ENCODE measurements around the gene TMEM26.
"Not testable (repeated sequence)": the region's sequence is repeated elsewhere in the genome, so short reads cannot be mapped to it uniquely, and the experiment has no call there.

Gene TMEM26

DNA sequence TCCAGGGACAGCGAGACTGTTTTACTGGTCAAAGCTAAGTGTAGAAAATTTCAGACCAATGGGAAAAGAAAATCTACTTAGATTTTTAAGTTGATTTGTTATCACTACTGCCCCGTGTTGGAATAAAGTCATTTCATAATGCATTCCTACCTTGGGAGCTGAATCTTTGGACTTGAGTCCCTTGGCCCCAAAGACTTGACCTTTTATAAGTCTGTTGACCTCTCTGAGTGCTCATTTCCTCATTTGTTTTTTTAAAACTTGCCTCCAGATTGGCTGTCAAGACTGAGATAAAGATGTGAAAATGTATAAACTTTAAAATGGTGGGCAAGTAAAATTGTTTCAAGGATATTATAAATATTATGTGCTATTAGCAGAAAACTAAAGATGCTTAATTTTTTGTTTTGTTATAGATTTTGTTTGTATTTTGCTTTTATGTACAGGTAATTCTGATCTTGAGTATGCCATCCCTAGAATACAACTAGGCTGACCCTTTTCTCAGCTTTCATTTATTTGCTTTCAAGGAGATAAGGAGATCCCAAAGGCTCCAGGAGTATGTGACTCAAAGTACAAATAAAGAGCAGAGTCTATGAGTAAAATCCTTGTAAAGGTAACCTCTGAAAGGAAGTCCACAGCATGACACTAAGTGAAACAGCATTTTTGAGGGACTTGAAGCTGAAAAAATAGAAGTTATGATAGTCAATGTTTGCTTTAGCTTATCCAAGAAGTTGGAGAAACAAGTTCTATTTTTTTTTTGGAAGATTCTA is 54.6 kb downstream of the TMEM26 start:
- no peak for DNase-seq

DNA sequence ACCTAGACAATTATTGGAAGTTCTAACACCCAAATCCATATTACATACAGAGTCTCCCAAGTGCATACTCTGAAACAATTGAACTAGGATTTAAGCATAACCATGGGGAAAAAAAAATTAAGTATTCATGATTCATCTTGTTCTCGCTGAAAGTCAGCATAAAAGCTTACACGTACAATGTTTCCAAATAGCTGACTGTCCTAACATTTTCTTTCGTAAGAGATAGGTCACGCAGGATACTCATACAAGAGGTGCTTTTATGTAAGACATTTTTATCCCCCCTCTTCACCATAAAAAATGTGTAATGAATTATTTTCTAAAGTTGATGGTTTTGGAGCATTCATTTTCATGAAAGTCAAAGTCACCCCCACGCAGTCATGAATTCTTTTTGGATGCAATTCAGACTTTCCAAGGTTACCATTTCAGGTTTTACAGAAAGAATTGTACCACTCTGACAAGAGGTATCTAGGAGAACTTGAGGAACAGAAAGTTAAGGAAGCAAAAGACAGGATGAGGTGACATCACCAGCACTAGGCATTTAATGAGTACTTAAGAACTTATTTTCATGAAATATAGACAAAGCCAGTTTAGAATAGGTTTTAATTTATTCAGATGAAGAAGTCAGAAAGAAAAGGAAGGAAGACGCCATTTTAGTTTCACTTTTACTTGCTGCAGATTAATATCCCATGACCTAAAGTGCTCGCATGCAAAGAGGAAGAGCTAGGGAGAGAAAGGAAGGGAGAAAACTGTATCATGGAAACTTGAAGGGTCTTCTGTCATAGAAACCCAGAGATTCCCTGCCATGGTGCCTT is 55.8 kb downstream of the TMEM26 start:
- DNase-seq: no peak

DNA sequence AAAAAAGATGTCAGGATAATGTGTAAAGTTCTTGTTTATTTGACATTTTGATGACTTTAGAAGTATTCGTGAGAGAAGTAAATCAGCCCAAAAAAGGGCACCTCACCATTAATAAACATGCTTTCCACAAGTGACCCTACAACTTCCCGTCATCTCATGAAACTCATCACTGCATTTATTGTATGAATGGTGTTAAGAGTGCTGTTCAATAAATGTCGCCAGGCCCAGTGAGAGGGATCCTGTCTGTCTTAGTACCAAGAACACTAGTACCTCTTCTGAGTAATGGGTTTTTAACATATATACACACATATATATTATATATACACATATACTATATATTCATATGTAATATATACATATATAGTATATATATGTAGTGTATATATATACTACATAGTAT is 61.9 kb downstream of the TMEM26 start:
- DNase-seq: no peak

DNA sequence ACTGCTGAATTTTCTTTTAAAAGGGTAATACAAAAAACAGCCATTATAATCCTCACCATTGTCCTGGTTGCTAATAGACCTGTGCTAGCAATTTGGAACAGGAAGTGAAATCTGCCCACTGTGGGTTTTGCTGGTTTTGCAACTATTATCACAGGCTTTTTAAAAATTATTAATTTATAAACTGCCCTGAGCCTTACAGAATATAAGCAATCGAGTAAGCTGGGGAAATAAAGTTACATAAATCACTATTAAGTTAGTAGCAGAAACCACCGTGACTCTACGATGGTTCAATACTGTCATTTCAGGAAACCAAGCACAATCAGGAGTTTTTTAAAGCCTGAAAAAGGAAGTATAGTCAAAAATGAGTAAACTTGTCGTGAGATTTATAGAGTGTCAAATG is 62.3 kb downstream of the TMEM26 start:
- no peak for DNase-seq

DNA sequence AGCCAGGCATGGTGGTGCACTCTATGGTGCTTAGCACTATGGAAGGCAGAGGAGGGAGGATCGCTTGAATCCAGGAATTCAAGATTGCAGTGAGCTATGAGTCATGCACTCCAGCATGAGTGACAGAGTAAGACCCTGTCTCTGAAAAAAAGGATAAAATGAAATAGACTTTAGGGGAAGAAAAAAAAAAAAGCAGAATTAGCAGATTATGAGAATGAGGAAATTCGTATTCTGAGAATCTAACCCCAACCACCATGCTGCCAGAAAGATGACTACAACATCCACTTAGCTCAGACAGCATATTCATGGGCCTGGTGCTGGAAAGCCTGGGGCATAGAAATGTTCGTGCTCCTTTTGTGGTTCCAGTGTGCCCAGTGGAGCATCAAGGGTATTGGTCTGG is 63.3 kb downstream of the TMEM26 start:
- DNase-seq: no peak

DNA sequence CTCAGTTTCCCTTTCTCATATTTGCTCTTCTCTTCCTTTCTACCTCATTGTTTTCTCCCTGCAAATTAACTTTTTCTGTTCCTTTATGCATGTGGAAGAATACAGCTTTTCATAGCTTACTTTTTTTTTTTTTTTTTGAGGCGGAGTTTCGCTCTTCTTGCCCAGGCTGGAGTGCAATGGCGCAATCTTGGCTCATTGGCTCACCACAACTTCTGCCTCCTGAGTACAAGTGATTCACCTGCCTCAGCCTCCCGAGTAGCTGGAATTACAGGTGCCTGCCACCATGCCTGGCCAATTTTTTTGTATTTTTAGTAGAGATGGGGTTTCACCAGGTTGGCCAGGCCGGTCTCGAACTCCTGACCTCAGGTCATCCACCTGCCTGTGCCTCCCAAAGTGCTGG is 64.2 kb downstream of the TMEM26 start:
- not testable (repeated sequence) for DNase-seq

DNA sequence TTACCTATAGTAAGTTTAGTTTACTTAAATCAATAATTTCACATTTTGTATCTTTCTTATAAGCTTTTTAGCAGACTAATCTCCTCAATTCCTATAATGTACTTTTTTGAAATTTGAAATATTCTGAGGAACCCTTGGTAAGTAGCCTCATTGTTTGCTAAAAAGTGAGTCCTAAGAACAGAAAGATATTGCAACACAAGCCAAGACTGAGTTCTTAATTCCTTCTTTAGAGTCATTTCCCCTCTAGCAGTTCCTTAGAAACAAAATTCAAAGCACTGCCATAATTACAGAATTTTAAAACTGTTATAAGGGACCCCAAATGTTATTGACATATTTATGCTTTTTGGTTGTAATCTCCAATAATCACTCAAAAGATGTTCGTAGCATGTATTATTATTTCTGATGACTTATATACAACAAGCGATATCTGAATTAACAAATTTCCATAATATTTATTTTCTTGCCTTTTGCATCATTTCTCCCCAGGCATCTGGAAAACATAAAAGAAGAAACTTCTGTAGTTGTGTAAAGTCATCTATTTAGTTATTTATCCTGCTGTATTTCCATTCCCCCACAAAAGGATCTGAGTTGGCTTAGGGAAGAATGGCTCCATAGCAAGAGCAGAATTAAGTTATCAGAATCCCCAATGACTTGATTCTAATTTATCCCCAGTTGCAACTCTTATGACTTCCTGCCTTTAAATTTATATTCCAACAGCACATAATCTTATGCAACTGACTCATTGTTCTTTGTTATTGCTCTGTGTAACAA is 67.8 kb downstream of the TMEM26 start:
- DNase-seq: no peak

DNA sequence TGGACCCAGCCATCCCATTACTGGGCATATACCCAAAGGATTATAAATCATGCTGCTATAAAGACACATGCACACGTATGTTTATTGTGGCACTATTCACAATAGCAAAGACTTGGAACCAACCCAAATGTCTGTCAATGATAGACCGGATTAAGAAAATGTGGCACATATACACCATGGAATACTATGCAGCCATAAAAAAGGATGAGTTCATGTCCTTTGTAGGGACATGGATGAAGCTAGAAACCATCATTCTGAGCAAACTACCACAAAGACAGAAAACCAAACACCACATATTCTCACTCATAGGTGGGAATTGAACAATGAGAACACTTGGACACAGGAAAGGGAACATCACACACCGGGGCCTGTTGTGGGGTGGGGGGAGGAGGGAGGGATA is 72.0 kb downstream of the TMEM26 start:
- not testable (repeated sequence) for DNase-seq

DNA sequence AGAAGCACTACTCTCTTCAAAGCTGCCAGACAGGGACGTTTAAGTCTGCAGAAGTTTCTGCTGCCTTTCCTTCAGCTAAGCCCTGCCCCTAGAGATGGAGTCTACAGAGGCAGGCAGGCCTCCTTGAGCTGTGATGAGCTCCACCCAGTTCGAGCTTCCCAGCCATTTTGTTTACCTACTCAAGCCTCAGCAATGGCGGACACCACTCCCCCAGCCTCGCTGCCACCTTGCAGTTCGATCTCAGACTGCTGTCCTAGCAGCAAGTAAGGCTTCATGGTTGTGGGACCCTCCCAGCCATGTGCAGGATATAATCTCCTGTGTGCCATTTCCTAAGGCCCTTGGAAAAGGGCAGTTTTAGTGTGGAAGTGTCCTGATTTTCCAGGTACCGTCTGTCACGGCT is 74.3 kb downstream of the TMEM26 start:
- no peak for DNase-seq

DNA sequence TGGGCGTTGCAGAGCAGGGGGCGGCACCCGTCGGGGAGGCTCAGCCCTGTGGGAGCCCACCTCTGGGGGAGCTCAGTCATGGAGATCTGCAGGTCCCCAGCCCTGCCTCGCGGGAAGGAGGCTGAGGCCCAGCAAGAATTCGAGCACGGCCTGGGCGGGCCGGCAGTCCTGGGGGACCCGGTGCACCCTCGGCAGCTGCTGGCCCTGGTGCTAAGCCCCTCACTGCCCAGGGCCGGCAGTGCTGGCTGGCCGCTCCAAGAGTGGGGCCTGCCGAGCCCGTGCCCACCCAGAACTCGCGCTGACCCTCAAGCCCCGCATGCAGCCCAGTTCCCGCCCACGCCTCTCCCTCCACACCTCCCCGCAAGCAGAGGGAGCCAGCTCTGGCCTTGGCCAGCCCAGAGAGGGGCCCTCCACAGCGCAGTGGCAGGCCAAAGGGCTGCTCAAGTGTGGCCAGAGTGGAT is 76.2 kb downstream of the TMEM26 start:
- no peak for DNase-seq

DNA sequence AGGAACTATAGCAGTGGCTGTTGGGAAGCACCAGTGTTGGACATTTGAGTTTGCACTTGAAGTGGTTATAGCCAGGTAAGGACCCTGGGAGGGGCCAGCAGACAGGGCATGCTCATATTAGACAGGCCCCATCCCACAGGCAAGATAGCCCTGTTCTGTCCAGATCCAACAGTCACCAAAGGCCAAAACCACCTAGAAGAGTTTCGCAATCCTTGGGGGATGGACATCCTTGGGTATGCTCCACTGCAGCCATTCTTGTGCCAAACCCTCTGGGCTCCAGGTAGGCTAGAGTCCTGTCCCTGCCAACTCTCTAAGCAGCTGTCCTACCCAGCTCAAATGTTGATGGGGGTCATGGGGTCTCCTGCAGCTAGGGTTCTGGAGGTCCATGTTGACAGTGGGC is 76.8 kb downstream of the TMEM26 start:
- DNase-seq: no peak

DNA sequence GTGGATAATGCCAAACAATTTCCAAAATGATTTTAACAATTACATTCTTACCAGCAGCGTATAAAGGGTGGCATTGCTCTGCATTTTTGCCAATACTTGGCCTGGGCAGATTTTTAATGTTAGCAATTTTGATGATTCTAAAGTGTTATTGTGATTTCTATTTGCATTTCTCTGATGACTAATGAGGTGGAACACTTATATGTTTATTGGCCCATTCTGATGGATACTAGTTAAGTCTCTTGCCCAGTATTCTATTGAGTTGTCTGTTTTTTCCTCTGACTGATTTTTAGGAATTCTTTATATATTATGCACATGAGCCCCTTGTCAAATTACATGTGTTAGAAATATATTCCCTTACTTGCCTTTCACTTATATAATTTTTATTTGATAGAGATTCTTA is 86.8 kb downstream of the TMEM26 start:
- no peak for DNase-seq

DNA sequence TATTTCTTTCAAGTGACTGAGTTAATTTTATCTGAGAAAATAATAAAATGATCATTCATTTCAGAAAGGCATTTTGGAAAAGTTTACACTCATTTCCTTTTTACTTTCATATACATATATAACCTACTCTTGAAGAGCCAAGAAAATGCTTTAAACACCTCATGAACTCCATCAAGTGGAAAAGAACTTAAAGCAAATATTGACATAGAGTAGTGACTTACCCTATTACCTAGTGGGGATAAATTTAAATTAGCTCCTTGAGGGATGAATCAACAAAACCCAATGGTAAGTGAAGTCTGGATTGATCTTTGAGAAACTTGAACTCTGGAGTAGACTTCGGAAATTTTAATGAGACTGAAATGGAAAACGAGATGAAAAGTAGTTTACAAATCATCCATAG is 88.6 kb downstream of the TMEM26 start:
- DNase-seq: no peak

DNA sequence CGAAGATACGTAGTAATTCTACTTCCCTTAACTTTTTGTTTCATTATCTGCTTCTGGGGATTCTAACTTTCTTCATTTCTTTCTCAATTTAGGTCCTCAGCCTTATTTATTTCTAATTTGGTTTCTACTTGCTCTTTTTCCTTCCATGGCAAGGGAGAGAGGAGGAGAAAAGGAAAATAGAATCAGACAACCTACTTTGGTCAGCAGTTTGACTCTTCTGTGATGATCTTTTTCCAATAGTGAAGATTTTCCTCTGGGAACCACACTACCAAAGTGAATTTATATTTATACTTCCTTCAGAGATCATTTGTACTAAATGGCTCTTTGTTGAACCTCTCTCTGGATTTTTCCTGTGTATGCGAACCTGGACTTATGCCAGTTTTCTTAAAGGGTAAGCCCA is 90.2 kb downstream of the TMEM26 start:
- DNase-seq: no peak

DNA sequence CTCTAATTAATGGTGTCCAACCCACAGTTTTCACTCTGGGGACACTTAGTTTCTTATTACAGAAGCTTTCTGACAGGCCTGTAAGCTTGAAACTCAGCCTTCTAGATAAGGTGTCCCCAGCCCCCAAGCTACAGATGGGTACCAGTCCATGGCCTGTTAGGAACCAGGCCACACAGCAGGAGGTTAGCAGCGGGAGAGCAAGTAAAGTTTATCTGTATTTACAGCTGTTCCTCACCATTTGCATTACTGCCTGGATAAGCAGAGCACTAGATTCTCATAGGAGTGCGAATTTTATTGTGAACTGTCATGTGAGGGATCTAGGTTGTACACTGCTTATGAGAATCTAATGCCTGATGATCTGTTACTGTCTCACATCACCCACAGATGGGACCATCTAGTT is 93.7 kb downstream of the TMEM26 start:
- DNase-seq: no peak

DNA sequence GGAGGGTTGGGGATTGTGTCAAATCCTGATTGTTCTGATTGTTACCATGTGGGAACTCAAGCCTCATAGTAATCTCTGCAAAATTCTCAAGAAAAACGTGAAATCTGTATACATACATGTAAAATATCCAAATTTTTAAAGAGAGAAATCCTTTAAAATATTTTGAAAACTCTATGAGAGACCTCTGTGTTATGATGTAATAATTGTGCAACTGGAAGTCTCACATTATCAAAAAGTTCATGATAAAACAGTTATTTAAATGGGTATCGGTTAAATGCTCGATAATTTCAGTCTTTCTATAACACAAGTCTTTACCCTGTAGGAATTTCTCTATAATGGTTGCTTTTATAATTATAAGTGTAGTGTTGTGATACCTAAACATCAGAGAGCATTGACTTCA is 95.5 kb downstream of the TMEM26 start:
- DNase-seq: no peak

Data from activated effector memory CD4-positive, alpha-beta T cell treated with anti-CD3 and anti-CD28 coated beads, Interleukin-2, amount 50 U/mL, for 16 hours (primary cell).